Natural killer cell (primary cell): ENCODE measurements around the gene UCN3. TPM values are rescaled to one million over a fixed set of nuclear protein-coding genes. Genes with fewer than 3 reads are reported as not detected.

ENCODE experiments used
- ATAC-seq, 3 donors: fragments of 150-1000 bp in 2 of 3; fragments of 200-7000 bp in 1 of 3; cut with Tn5 transposase; 1 replicate in 1 of 3; 2 replicates in 2 of 3; pipeline ENCODE4 v1.10.0; 2021; ENCODE audit warnings: mild to moderate bottlenecking in 2 of 3, moderate library complexity in 2 of 3
- DNase-seq, 2 donors: peaks; one replicate each; pipeline versions ENCODE4 v3.0.0 to v3.0.0-alpha.2; 2013 to 2021; ENCODE audit warnings: mixed read lengths in 1 of 2
- H3K27ac ChIP-seq: one replicate; pipeline ENCODE4 v1.5.1; 2013; ENCODE audit warnings: mild to moderate bottlenecking, low read length
- H3K27me3 ChIP-seq: one replicate; pipeline ENCODE4 v1.6.1; 2013; ENCODE audit warnings: low read length; ENCODE audit not compliant: control insufficient read depth, insufficient read depth
- H3K36me3 ChIP-seq: one replicate; pipeline ENCODE4 v1.6.1; 2013; ENCODE audit warnings: low read length; ENCODE audit not compliant: control insufficient read depth, insufficient read depth
- H3K4me1 ChIP-seq: one replicate; pipeline ENCODE4 v1.6.1; 2013; ENCODE audit warnings: low read length; ENCODE audit not compliant: control insufficient read depth, insufficient read depth
- H3K4me3 ChIP-seq: one replicate; pipeline ENCODE4 v1.5.1; 2013; ENCODE audit warnings: low read length
- H3K9me3 ChIP-seq: one replicate; pipeline ENCODE4 v1.6.1; 2013; ENCODE audit warnings: low read length; ENCODE audit not compliant: control insufficient read depth, insufficient read depth
- H3K27ac Mint-ChIP-seq, 2 donors: one replicate each; pipeline ENCODE4 v1.8.0; 2022; ENCODE audit warnings: mild to moderate bottlenecking in 2 of 2, mixed read lengths in 2 of 2, moderate library complexity in 1 of 2
- H3K27me3 Mint-ChIP-seq, 2 donors: one replicate each; pipeline ENCODE4 v1.8.0; 2022; ENCODE audit warnings: low read depth in 2 of 2, mixed read lengths in 2 of 2
- H3K36me3 Mint-ChIP-seq: one replicate; pipeline ENCODE4 v1.8.0; 2022; ENCODE audit warnings: mixed read lengths
- H3K4me1 Mint-ChIP-seq, 2 donors: one replicate each; pipeline ENCODE4 v1.8.0; 2022; ENCODE audit warnings: mixed read lengths in 2 of 2
- H3K4me3 Mint-ChIP-seq: one replicate; pipeline ENCODE4 v1.8.0; 2022; ENCODE audit warnings: mild to moderate bottlenecking, moderate library complexity, mixed read lengths
- H3K9me3 Mint-ChIP-seq, 2 donors: one replicate each; pipeline ENCODE4 v1.8.0; 2022; ENCODE audit warnings: mixed read lengths in 2 of 2
- WGBS: methylation state at CpG from one replicate; pipeline ENCODE4 v1.1.7; 2013; ENCODE audit warnings: missing lambda C conversion rate; ENCODE audit not compliant: insufficient coverage; 5-methylcytosine and 5-hydroxymethylcytosine counted together
- intact Hi-C: fragments of 100-400 bp; cut with micrococcal nuclease; formaldehyde crosslinking; loops from one replicate; pipeline ENCODE4 v1.14.2; 2022
- total RNA-seq, 4 donors: library from RNA; stranded (reverse); fragments of 120-200 nt in 1 of 4; gene quantifications; one replicate each; pipeline versions ENCODE4 v1.2.3 to v1.2.4, GENCODE V29; 2013 to 2022
- TF ChIP-seq, protein P1 (sequence below): fragments of 200-600 bp; IDR thresholded peaks from one replicate; pipeline ENCODE4 v1.8.0; 2022; ENCODE audit warnings: antibody characterized with exemption

The UCN3 gene
- total RNA-seq, 3 donors from 2014 or later (not counting 1 experiment from before 2014, with no cell fraction given) = not detected

DNA sequence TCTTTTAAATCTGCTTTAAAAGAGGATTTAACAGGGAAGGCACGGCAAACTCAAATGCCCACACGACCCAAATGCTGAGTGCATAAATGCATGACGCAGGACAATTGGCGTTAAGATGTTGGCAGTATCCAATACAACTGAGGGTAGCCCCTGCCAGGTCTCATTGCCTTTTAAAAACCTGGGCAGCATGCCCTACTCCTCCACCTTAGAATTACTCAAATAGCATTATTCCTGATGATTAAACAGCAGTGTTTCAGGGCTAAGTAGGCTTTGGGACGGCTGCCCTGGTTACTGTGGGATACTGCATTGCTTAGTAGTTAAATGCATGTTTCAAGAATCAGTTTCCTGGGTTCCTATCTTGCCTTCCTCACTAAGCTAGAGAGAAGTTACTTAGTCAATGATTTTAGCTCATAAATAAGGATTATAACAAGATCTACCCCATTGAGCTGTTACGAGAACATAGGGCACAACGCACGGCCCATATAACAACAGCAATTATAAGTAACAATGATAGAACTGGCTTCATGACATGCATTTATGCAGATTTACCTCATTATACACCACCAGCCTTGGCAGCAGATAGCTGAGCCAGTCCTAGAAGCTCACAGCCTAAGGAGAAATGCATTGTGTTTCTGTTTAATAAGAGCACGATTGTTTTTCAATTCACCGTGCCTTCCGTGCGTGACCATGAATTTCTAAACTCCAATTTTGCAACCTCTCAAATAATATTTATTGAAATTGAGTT is 32.0 kb downstream of the UCN3 start:
- Mint-ChIP-seq H3K9me3 (no peaks in the 10 kb centered on the region), H3K36me3 (no peaks in the 10 kb centered on the region), H3K27me3 (peaks cover 14 to 27% of the 10 kb centered on the region in 2 donors), H3K4me1 (no peaks in the 10 kb centered on the region), H3K4me3 (no peak overlapping the region), H3K27ac (no peak overlapping the region)
- Histone ChIP-seq H3K36me3 (no peaks in the 10 kb centered on the region), H3K4me3 (no peak overlapping the region), H3K27ac (no peak overlapping the region), H3K27me3 (no peaks in the 10 kb centered on the region), H3K4me1 (no peaks in the 10 kb centered on the region), H3K9me3 (no peaks in the 10 kb centered on the region)
- 97% methylated on average over 8 of the region's 12 CpGs for WGBS
- intact Hi-C loops = no loop called here
- DNase-seq = no peak
- TF ChIP-seq, protein P1, sequence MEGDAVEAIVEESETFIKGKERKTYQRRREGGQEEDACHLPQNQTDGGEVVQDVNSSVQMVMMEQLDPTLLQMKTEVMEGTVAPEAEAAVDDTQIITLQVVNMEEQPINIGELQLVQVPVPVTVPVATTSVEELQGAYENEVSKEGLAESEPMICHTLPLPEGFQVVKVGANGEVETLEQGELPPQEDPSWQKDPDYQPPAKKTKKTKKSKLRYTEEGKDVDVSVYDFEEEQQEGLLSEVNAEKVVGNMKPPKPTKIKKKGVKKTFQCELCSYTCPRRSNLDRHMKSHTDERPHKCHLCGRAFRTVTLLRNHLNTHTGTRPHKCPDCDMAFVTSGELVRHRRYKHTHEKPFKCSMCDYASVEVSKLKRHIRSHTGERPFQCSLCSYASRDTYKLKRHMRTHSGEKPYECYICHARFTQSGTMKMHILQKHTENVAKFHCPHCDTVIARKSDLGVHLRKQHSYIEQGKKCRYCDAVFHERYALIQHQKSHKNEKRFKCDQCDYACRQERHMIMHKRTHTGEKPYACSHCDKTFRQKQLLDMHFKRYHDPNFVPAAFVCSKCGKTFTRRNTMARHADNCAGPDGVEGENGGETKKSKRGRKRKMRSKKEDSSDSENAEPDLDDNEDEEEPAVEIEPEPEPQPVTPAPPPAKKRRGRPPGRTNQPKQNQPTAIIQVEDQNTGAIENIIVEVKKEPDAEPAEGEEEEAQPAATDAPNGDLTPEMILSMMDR = no peak
- no peak for ATAC-seq

DNA sequence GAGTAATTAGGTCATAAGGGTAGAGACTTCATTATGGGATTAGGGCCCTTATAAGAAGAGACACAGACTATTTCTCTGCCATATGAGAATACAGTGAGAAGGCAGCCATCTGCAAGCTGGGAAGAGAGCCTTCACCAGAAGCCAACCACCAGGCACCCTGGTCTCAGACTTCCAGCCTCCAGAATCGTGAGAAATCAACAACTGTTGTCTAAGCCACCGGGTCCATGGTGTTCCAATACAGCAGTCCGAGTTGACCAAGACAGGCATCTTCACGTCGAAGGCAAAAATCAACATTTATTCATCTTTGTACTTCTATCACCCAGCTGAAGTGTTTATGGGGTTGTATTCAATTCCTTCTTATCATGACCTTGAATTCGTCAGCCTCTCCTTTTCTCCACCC is 34.6 kb downstream of the UCN3 start:
- no peaks in the 10 kb centered on the region for H3K27me3 ChIP-seq
- intact Hi-C loops = no loop called here
- no peaks in the 10 kb centered on the region for H3K36me3 ChIP-seq
- TF ChIP-seq, protein P1 = no peak
- no peaks in the 10 kb centered on the region for H3K4me1 ChIP-seq
- H3K4me3 ChIP-seq = no peak overlapping the region
- H3K27ac ChIP-seq = no peak overlapping the region
- no peaks in the 10 kb centered on the region for H3K9me3 ChIP-seq
- H3K27me3 Mint-ChIP-seq = peaks cover 14 to 27% of the 10 kb centered on the region in 2 donors
- ATAC-seq (no peak), DNase-seq (no peak)
- H3K27ac Mint-ChIP-seq = no peak overlapping the region
- H3K4me1 Mint-ChIP-seq = no peaks in the 10 kb centered on the region
- 77% methylated on average over 6 of the region's 6 CpGs for WGBS
- no peaks in the 10 kb centered on the region for H3K9me3 Mint-ChIP-seq
- H3K36me3 Mint-ChIP-seq = no peaks in the 10 kb centered on the region
- no peak overlapping the region for H3K4me3 Mint-ChIP-seq

DNA sequence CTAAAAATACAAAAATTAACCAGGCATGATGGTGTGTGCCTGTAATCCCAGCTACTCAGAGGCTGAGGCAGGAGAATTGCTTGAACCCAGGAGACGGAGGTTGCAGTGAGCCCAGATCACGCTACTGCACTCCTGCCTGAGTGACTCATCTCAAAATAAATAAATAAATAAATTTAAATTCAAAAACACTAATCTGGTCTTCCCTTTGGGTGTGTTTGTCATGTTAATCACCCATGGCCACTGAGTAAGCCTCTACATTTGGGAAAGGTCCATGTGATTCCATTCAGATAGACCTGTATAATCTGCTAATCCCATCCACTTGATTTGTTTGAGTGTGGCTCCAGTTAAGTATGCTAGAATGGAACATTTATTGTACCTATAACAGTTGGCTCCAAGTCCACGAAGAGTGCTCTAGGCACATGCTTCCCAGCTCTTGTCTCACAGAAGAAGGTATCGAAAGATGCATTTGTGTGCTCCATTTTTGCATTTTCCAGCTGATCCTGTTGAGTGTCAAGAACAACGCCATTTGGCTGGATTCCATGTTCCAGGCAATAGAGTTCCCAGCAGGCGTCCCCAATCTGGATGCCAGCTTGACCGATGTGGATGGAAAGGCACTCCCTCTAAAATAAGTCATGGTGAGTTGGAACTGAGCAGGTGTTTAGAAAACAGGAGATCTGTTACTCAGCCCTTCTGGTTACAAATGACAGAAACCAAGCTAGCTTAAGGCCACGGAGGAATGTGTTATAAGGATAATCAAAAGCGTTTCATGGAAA is 35.9 kb downstream of the UCN3 start:
- DNase-seq (no peak), ATAC-seq (no peak)
- H3K9me3 Mint-ChIP-seq = no peaks in the 10 kb centered on the region
- no peak overlapping the region for H3K4me3 Mint-ChIP-seq
- WGBS = 88% methylated on average over 8 of the region's 9 CpGs
- H3K36me3 Mint-ChIP-seq = no peaks in the 10 kb centered on the region
- no peaks in the 10 kb centered on the region for H3K27me3 ChIP-seq
- H3K9me3 ChIP-seq = no peaks in the 10 kb centered on the region
- H3K4me1 Mint-ChIP-seq = no peaks in the 10 kb centered on the region
- no peaks in the 10 kb centered on the region for H3K36me3 ChIP-seq
- H3K4me1 ChIP-seq = no peaks in the 10 kb centered on the region
- peaks cover 14 to 27% of the 10 kb centered on the region in 2 donors for H3K27me3 Mint-ChIP-seq
- H3K4me3 ChIP-seq = no peak overlapping the region
- H3K27ac Mint-ChIP-seq = no peak overlapping the region
- H3K27ac ChIP-seq = no peak overlapping the region
- TF ChIP-seq, protein P1 = no peak
- intact Hi-C loops = no loop called here
